Muscle of back (tissue), 13 donors: ENCODE measurements around the gene ANKRD36B. TPM values are rescaled to one million over a fixed set of nuclear protein-coding genes. Genes with fewer than 3 reads are reported as not detected.
"Not testable (repeated sequence)": the region's sequence is repeated elsewhere in the genome, so short reads cannot be mapped to it uniquely, and the experiment has no call there.

ENCODE experiments used
- DNase-seq, 3 donors: peaks; one replicate each; pipeline versions ENCODE4 v3.0.0 to v3.0.0-alpha.2; 2013
- long read RNA-seq, 9 donors: transcript quantifications; one replicate each; lab custom pipeline, GENCODE V29; 2026
- polyA plus RNA-seq, 10 donors: library from polyadenylated mRNA; unstranded; fragments of 120-200 nt; gene quantifications; one replicate each; pipeline ENCODE4 v1.2.1, GENCODE V29; 2013; ENCODE audit not compliant: insufficient read length in 10 of 10

The ANKRD36B gene
- 10 to 100 TPM in 9 of 10 donors, 1 to 10 TPM in 1; 8.8 to 30.5 (median 15.1) TPM for polyA plus RNA-seq
- long read RNA-seq, donor 1: 0 reads
- long read RNA-seq, donor 2, partial matches to known transcripts: 0 of 2 reads
- long read RNA-seq, donor 2, other reads (novel, unspliced or antisense): 0 of 2 reads
- long read RNA-seq, donor 3: 0 reads
- long read RNA-seq, donor 4, partial matches to known transcripts: 0 of 1 reads
- long read RNA-seq, donor 4, other reads (novel, unspliced or antisense): 0 of 1 reads
- long read RNA-seq, donor 5, partial matches to known transcripts: 0 of 1 reads
- long read RNA-seq, donor 5, other reads (novel, unspliced or antisense): 0 of 1 reads
- long read RNA-seq, donor 6, partial matches to known transcripts: 0 of 1 reads
- long read RNA-seq, donor 6, other reads (novel, unspliced or antisense): 0 of 1 reads
- long read RNA-seq, donor 7, partial matches to known transcripts: 0 of 2 reads
- long read RNA-seq, donor 7, other reads (novel, unspliced or antisense): 0 of 2 reads
- long read RNA-seq, donor 8: 0 reads
- long read RNA-seq, donor 9: 0 reads

DNA sequence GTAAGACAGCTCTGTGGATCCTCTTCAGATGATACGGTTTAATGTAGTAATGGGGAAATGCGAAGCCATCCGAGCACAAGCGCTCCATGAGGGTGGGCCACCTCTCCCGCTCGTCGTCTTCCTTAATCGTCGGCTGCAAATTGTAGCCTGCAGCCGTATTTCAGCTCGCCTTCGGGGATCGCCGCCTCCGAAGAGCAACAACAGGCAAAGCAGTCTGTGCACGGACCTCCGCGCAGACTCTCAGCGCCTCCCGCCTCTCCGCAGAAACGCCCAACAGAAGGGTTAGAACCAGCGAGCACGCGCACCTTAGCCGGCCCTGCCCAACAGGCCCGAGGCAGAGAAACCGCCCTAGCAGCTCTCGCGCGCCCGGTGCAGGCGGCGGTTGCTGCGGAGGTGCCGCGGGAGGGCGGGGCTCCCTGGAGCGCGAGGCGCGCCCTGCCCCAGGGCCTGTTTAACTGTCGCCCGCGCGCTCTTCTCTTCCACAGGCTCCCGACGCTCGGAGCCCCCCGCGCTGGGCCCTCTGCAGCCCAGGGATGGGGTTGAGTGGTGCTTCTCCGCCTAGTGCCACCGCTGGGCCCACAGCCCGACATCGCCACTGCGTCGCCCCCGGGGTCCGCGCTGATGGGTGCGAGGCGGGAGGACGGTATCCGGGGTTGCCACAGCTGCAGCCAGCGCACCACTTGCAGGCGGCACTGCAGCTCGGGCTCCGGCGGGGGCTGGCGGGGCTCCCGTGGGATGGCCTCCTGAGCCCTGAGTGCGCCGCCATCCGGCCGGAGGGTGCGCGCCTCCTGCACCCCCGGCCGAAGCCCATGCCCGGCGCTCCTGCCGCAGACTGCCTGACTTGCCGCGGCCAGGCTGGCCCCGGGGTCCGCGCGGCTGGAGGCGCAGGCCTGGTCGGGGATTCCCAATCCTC, at the start of gene ANKRD36B:
Gene ANKRD36B (minus strand): TSS at position 280 of the 913 bp plus-strand sequence. CDS start 192 bp downstream, at position 88.
- DNase-seq: peak; percentile 23 to 88 (median 61)

GRCh38 chr2:97626049-97626430, 36.4 kb upstream of the ANKRD36B start:
- DNase-seq: not testable (repeated sequence)

- not testable (repeated sequence) for DNase-seq
Measured at GRCh38 chr2:97625354-97626048, 35.8 kb upstream of the ANKRD36B start.

- not testable (repeated sequence) for DNase-seq
Measured at GRCh38 chr2:97622976-97623375, 33.3 kb upstream of the ANKRD36B start.

- not testable (repeated sequence) for DNase-seq
Measured at GRCh38 chr2:97620492-97620891, 30.8 kb upstream of the ANKRD36B start.

- not testable (repeated sequence) for DNase-seq
Measured at GRCh38 chr2:97618939-97619827, 29.5 kb upstream of the ANKRD36B start.

GRCh38 chr2:97617911-97618310, 28.2 kb upstream of the ANKRD36B start:
- DNase-seq: no peak

DNA sequence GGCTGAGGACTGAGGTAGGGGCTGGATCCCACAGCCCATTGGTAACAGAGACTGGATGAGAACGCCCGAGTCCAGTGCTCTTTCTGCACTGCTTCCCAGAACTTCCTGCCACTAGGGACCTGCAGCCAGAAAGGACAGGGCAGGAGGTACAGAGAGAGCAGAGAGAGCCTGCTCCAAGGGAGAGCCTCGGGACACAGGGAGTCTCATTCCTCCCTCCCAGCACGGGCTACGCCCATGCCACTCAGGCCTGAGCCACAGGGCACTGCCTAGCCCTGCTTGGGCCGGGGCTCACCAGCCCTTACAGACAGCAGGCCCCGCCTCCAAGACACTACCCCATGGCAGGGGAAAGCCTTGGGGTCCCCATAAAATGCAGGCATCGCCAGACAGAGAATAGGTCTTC, 26.1 kb upstream of the ANKRD36B start:
- not testable (repeated sequence) for DNase-seq

- not testable (repeated sequence) for DNase-seq
Measured at GRCh38 chr2:97611895-97612294, 22.2 kb upstream of the ANKRD36B start.

DNA sequence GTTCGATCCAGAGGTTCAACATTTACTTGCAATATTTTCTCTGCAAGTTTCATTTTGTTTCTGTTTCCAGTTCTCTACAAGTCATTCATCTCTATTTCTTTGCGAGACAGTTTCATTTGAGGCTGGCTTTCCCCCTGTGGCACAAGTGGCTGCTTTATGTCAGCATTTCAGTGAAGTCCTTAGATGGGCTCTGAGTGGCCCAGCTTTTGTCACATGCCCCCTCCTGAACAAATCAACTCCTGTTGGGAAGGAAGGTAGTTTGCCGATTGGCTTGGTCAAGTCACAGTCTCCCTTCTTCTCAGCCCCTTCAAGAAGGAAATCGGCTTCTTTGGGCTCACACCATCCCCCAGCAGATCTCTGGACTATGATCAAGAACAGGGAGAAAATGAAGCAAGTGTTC, 19.1 kb upstream of the ANKRD36B start:
- DNase-seq: not testable (repeated sequence)

DNA sequence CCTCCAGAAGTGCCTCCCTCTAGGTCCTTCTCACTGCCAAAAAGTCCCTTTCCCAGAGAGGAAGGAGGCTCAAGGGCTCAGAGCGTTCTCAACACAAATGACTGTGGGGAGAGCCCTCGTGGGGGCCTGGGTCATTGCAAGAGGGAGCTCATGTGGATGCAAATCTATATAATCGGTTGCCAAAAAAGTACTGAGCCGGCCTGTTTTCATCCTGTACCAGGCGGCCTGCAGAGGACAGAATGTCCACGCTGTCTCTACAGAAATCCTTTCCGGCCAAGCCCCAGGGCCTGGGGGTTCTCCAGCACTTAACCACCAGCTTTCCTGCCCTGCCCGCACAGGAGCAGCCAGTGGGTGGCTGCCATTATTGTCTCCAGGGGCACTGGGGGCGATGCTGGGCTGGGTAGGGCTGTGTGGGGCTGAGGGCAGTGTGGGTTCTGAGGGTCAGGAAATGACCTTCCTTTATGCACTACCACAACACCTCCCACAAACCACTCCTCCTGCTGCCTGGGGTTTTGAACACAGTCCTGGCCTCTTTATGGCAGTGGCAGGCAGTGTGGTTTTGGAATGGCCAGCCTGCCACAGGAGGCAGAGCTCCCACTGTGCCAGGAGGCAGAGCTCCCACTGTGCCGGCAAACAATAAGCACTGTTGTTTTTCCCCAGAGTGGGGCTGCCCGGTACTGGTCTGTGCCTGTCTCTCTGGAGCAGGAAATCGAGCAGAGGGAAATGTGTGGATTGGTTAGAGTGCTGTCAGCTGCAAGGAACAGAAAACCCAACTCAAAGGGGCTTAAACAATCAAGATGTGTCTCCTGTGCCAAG, 16.1 kb upstream of the ANKRD36B start:
- not testable (repeated sequence) for DNase-seq

- DNase-seq: not testable (repeated sequence)
Measured at GRCh38 chr2:97605109-97605508, 15.4 kb upstream of the ANKRD36B start.

- not testable (repeated sequence) for DNase-seq
Measured at GRCh38 chr2:97601537-97601936, 11.9 kb upstream of the ANKRD36B start.

DNA sequence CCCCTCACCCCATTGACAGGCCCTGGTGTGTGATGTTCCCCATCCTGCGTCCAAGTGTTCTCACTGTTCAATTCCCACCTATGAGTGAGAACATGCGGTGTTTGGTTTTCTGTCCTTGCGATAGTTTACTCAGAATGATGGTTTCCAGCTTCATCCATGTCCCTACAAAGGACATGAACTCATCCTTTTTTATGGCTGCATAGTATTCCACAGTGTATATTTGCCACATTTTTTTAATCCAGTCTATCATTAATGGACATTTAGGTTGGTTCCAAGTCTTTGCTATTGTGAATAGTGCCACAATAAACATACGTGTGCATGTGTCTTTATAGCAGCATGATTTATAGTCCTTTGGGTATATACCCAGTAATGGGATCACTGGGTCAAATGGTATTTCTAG, 6.5 kb upstream of the ANKRD36B start:
- DNase-seq: not testable (repeated sequence)

DNA sequence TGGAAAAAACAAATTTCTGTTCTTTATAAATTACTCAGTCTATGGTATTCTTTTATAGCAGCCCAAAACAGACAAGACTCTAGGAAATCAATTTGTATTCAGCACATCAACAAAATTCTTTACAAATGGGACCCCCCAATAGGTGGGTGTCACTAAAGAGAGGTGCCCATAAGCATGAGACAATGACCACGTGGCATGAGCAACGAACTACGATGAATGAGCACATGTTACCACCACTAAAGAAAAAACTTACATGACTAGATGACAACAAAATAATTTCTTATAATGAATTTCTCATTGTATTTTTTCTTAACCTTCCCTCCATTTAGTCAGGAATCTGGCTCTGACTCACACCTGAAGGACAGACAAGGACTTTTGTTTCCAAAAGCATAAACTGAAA, 3.8 kb upstream of the ANKRD36B start:
- not testable (repeated sequence) for DNase-seq

GRCh38 chr2:97590515-97591394, 1.1 kb upstream of the ANKRD36B start:
- DNase-seq: peak; percentile 83 to 92 (median 87)

- DNase-seq: not testable (repeated sequence)
Measured at GRCh38 chr2:97589257-97589597, 450 bp downstream of the ANKRD36B start.

- DNase-seq: peak in 1 of 3 donors; percentile 15
Measured at GRCh38 chr2:97565674-97566073, 24.0 kb downstream of the ANKRD36B start.
